ENCODE data around the gene PIM3. TPM values are rescaled to one million over a fixed set of nuclear protein-coding genes. Genes with fewer than 3 reads are reported as not detected.

The PIM3 gene
- total and polyA plus RNA-seq, 2 of the 8 experiments (the other 6 are each of a cell fraction or from before 2014, with no cell fraction given), result 22.6 to 30.0 TPM

GRCh38 chr22:49997932-49998717 is 37.6 kb downstream of the PIM3 start (continued):
- TF ChIP-seq GTF2F1 (IDR thresholded peaks at IDR 0.05; ENCODE audit: borderline replicate concordance, low read depth, low read length) (no peak), SAP30 (IDR thresholded peaks at IDR 0.05; ENCODE audit: insufficient read depth, insufficient replicate concordance, low read length) (no peak), CBX5 (IDR thresholded peaks at IDR 0.05; ENCODE audit: low read depth, low read length) (no peak), ATF2 (IDR thresholded peaks at IDR 0.05; ENCODE audit: low read length) (no peak)

Data from H1 (cell line).